Adrenal gland (tissue), 12 donors: ENCODE measurements around the gene EBF3. TPM values are rescaled to one million over a fixed set of nuclear protein-coding genes. Genes with fewer than 3 reads are reported as not detected.

Source experiments
- DNase-seq, 7 donors: peaks; one replicate each; pipeline ENCODE4 v3.0.0-alpha.2; 2019 to 2020
- H3K27ac ChIP-seq, 5 donors: fragments of 200-600 bp; sonication (generic) in 4 of 5; 1 replicate in 3 of 5; 2 replicates in 2 of 5; pipeline versions ENCODE4 v1.5.1 to v1.8.0; 2016 to 2020; ENCODE audit warnings: mild to moderate bottlenecking in 1 of 5
- H3K27me3 ChIP-seq: fragments of 200-600 bp; 2 replicates; pipeline ENCODE4 v1.8.0; 2021
- H3K36me3 ChIP-seq, 2 donors: fragments of 200-600 bp; replicated peaks in 1 of 2; 1 replicate in 1 of 2; 2 replicates in 1 of 2; pipeline versions ENCODE4 v1.5.1 to v1.8.0; 2018 to 2022
- H3K4me1 ChIP-seq, 2 donors: fragments of 200-600 bp; replicated peaks in 1 of 2; 1 replicate in 1 of 2; 2 replicates in 1 of 2; pipeline versions ENCODE4 v1.5.1 to v1.8.0; 2018 to 2021
- H3K4me3 ChIP-seq, 4 donors: fragments of 200-600 bp; sonication (generic) in 3 of 4; one replicate each; pipeline ENCODE4 v1.5.1; 2016 to 2018
- H3K9me3 ChIP-seq, 3 donors: fragments of 200-600 bp; sonication (generic) in 1 of 3; replicated peaks in 1 of 3; 1 replicate in 2 of 3; 2 replicates in 1 of 3; pipeline versions ENCODE4 v1.5.1 to v1.8.0; 2016 to 2021
- CTCF ChIP-seq, 6 experiments: fragments of 450-650 bp in 4 of 6; fragments of 200-600 bp in 2 of 6; sonication (generic) in 1 of 6; IDR thresholded peaks; 1 replicate in 5 of 6; 2 replicates in 1 of 6; pipeline versions ENCODE4 v1.5.1 to v1.8.0; 2016 to 2021; ENCODE audit warnings: antibody characterized with exemption in 6 of 6, mild to moderate bottlenecking in 2 of 6, moderate library complexity in 1 of 6
- POLR2A ChIP-seq, 2 donors: fragments of 450-650 bp; IDR thresholded peaks; one replicate each; pipeline ENCODE4 v1.6.1; 2017; ENCODE audit warnings: antibody characterized with exemption in 2 of 2, mild to moderate bottlenecking in 2 of 2, moderate library complexity in 1 of 2
- WGBS, 4 donors: extraction: QIAGEN DNeasy Blood & Tissue Kit in 2 of 4; methylation state at CpG; one replicate each; pipeline versions ENCODE4 v1.1.5 to v1.1.7; 2013 to 2017; 5-methylcytosine and 5-hydroxymethylcytosine counted together
- intact Hi-C, 2 donors: fragments of 100-400 bp; cut with DNase I; formaldehyde crosslinking; loops; one replicate each; pipeline versions ENCODE4 v1.14.1 to v1.15.0; 2022 to 2023
- polyA plus RNA-seq, 3 donors: library from polyadenylated mRNA; stranded (reverse); fragments of 200-250 nt in 2 of 3; fragments of 350-450 nt in 1 of 3; fragmentation: Illumina TruSeq in 1 of 3; extraction: RNeasy Lipid Tissue Mini Kit (QIAGEN cat#74804) in 1 of 3; gene quantifications; one replicate each; pipeline ENCODE4 v1.2.3, GENCODE V29; 2013 to 2014
- total RNA-seq, 9 donors: library from RNA; depleted of rRNA in 4 of 9; stranded (reverse); fragments of >200 nt in 4 of 9; fragments of 120-200 nt in 1 of 9; fragmentation: NEBNext Ultra II Directional in 1 of 9; extraction: Animal tissue kit (Norgen Biotek cat#: 25700) in 1 of 9; gene quantifications; one replicate each; pipeline versions ENCODE4 v1.1.0 to v1.2.4, GENCODE V29; 2013 to 2023
- donor health status: healthy with polysubstance abuse.
- donor health status: Bipolar disorder and iron deficiency.
- donor health status: DM: yes; HTN: yes; CAD: no.
- donor health status: DM: no; HTN: no; CAD: no.
- donor health status: DM: no; HTN: no; CAD: no.
- donor health status: DM: yes; HTN: yes; CAD: no.

Gene EBF3
- total and polyA plus RNA-seq, 12 donors, result 0.12 to 2.2 (median 0.53) TPM; not detected in 1

DNA sequence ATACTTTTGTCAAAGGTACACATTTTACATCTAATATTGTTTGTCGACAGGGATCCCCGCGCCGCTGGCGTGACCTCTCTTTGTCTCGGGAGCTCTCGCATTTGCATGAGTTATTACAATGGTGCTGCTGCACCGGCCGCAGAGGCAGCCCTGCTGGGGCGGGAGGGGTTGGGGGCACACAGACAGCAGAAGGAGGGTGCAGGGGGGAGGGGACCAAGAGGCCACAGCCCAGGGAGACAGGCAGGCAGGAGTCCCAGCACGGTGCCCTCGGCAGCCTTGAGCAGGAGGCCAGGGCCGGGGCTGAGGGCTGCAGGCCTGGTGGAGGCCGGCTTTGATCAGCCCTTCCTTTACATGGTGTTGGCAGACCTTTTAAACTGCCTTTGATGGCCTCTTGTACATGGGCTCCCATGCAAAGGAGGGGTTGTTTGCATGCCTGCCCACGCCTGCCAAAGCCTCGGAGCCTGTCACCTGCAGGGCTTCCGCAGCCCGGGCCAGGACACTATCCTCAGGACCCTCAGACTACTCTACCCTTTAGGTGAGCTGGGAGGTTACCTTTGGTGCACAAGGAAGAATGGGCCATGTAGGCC is 95.5 kb downstream of the EBF3 start:
- H3K36me3 ChIP-seq, result no peaks in the 10 kb centered on the region
- no peak overlapping the region for H3K4me3 ChIP-seq
- TF ChIP-seq CTCF (IDR thresholded peaks at IDR 0.05), result no peak
- TF ChIP-seq POLR2A (IDR thresholded peaks at IDR 0.05), result no peak
- DNase-seq, result no peak
- no peaks in the 10 kb centered on the region for H3K9me3 ChIP-seq
- 72 to 83% (median 78%) methylated on average over 10 to 18 of the region's 18 CpGs for WGBS, 4 donors
- intact Hi-C loops, result no loop called here
- H3K27ac ChIP-seq, result no peak overlapping the region
- no peaks in the 10 kb centered on the region for H3K4me1 ChIP-seq
- no peaks in the 10 kb centered on the region for H3K27me3 ChIP-seq

GRCh38 chr10:129867631-129868179 is 96.4 kb downstream of the EBF3 start:
- WGBS, 4 donors, result 92 to 94% (median 94%) methylated on average over 34 to 36 of the region's 36 CpGs
- no peaks in the 10 kb centered on the region for H3K4me1 ChIP-seq
- no peaks in the 10 kb centered on the region for H3K36me3 ChIP-seq

DNA sequence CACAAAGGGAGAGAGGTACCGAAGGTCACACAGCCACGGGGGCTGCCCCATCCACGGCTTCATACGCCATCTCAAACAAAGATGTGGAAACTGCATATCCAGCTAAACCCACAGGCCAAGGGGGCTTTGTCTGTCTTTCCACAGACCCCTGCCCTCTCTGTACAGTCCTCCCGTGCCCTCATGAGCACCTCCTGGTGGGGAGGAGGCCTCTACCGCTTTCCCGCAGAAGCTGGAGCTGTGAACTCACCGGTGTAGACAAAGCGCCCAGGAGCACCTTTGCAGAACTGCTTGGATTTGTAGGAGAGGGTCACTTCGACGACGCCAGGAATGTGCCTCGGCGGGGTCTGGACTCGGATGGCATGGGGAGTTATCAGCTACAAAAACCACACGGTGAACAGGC is 97.2 kb downstream of the EBF3 start:
- no peaks in the 10 kb centered on the region for H3K4me1 ChIP-seq
- intact Hi-C loops, result no loop called here
- H3K27ac ChIP-seq, result no peak overlapping the region
- H3K27me3 ChIP-seq, result no peaks in the 10 kb centered on the region
- TF ChIP-seq CTCF (IDR thresholded peaks at IDR 0.05) (no peak), POLR2A (IDR thresholded peaks at IDR 0.05) (no peak)
- no peak for DNase-seq
- H3K9me3 ChIP-seq, result no peaks in the 10 kb centered on the region
- 89 to 94% (median 92%) methylated on average over 12 to 16 of the region's 16 CpGs for WGBS, 4 donors
- no peaks in the 10 kb centered on the region for H3K36me3 ChIP-seq
- no peak overlapping the region for H3K4me3 ChIP-seq

More at GRCh38 chr10:129867631-129868179, 96.4 kb downstream of the EBF3 start:
- no peak for TF ChIP-seq POLR2A (IDR thresholded peaks at IDR 0.05)
- TF ChIP-seq CTCF (IDR thresholded peaks at IDR 0.05), result no peak
- Histone ChIP-seq H3K27ac (no peak overlapping the region), H3K4me3 (no peak overlapping the region), H3K27me3 (no peaks in the 10 kb centered on the region), H3K9me3 (no peaks in the 10 kb centered on the region)
- intact Hi-C loops, result no loop called here
- no peak for DNase-seq

GRCh38 chr10:129865960-129866359 is 98.1 kb downstream of the EBF3 start:
- no peak overlapping the region for H3K27ac ChIP-seq
- no peaks in the 10 kb centered on the region for H3K9me3 ChIP-seq
- TF ChIP-seq POLR2A (IDR thresholded peaks at IDR 0.05) (no peak), CTCF (IDR thresholded peaks at IDR 0.05) (no peak)
- 78 to 100% (median 85%) methylated on average over 1 to 2 of the region's 2 CpGs for WGBS, 4 donors
- no peaks in the 10 kb centered on the region for H3K27me3 ChIP-seq
- no peak for DNase-seq
- H3K4me3 ChIP-seq, result no peak overlapping the region
- no peaks in the 10 kb centered on the region for H3K36me3 ChIP-seq
- intact Hi-C loops, result no loop called here
- no peaks in the 10 kb centered on the region for H3K4me1 ChIP-seq
